ENCODE results near the gene ZIC4.

The ZIC4 gene

GRCh38 chr3:147407498-147408187 is 1.3 kb upstream of the ZIC4 start:
- Histone ChIP-seq H3K9ac (ENCODE audit: low read length in 5 of 5) (no peak overlapping the region), H3K27ac (ENCODE audit: low read depth, low read length) (no peak overlapping the region), H3K4me3 (ENCODE audit: low read depth in 1 of 5, low read length in 5 of 5) (no peak overlapping the region), H3K27me3 (ENCODE audit: control insufficient read depth in 5 of 5, insufficient read depth in 4 of 5, low read length in 5 of 5) (peaks cover 71 to 89% (median 86%) of the 10 kb centered on the region in 5 donors), H3K36me3 (ENCODE audit: control insufficient read depth in 5 of 5, insufficient read depth in 5 of 5, low read length in 5 of 5) (no peaks in the 10 kb centered on the region), H3K9me3 (ENCODE audit: control insufficient read depth in 5 of 5, low read length in 5 of 5) (peaks cover 0 to 3% (median 0%) of the 10 kb centered on the region in 5 donors), H3K4me1 (ENCODE audit: control insufficient read depth in 5 of 5, insufficient read depth in 5 of 5, low read length in 5 of 5) (peaks cover 1 to 31% (median 29%) of the 10 kb centered on the region in 5 donors)

DNA sequence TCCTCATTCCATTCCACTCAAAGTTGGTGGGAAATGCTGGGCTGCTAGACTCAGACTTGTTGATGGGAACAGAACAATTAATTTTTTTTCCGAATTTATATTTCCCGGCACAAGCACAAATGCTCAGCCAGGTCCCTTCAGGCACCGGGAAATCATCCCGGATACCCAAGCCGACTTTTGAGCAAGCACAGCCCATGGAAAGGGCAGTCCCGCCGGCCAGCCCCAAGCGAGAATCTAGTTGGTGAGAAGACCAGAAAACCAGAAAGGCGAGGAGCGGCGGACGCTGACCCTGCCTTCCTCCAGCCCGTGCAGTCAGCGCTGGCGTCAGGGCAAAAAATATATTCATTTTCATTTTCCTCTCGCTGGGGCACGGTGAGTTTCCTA is 763 bp upstream of the ZIC4 start:
- no peak overlapping the region for H3K4me3 ChIP-seq (ENCODE audit: low read depth in 1 of 5, low read length in 5 of 5)
- peaks cover 0 to 3% (median 0%) of the 10 kb centered on the region in 5 donors for H3K9me3 ChIP-seq (ENCODE audit: control insufficient read depth in 5 of 5, low read length in 5 of 5)
- H3K27ac ChIP-seq (ENCODE audit: low read depth, low read length): no peak overlapping the region
- no peak overlapping the region for H3K9ac ChIP-seq (ENCODE audit: low read length in 5 of 5)
- no peaks in the 10 kb centered on the region for H3K36me3 ChIP-seq (ENCODE audit: control insufficient read depth in 5 of 5, insufficient read depth in 5 of 5, low read length in 5 of 5)
- peaks cover 1 to 30% (median 29%) of the 10 kb centered on the region in 5 donors for H3K4me1 ChIP-seq (ENCODE audit: control insufficient read depth in 5 of 5, insufficient read depth in 5 of 5, low read length in 5 of 5)
- peaks cover 67 to 87% (median 83%) of the 10 kb centered on the region in 5 donors for H3K27me3 ChIP-seq (ENCODE audit: control insufficient read depth in 5 of 5, insufficient read depth in 4 of 5, low read length in 5 of 5)

DNA sequence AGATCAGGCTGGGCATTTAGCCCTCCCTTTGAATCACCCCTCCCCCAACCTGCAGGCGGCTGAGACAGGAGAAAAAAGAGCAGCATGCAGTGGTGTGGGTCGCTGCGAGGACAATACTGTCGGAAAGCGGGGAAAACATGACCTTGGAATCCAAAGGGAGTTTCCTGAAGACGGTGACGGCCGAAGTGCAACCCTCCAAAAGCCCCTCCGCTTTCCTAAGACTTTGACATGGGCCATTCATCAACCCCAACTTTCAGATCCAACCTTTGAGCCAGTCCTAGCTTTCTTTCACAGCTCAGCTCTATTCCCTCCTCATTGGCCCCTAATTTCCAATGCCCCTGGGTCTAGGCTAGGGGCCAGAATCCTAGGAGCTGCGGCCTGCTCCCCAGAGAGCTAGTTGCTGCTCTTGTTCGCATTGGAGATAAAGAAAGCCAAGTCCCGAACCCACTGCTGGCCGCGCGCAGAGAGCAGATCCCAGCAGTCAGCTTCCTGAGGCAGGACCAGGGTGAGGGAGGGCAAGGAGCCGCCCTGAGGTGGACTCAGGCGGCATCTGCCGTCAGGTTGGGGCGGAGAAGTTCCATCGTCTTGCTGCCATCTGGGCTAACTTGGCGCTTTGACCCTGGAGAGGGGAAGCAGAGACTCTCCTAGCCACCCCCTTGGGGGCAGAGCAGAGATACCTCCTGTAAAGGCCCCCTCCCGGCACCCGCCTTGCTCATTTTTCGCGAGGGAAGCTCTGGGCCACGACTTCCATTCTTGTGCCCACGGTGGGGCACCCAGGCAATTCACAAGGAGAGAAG is 914 bp downstream of the ZIC4 start:
- H3K27ac ChIP-seq (ENCODE audit: low read depth, low read length): no peak overlapping the region
- H3K9ac ChIP-seq (ENCODE audit: low read length in 5 of 5): no peak overlapping the region
- peaks cover 55 to 81% (median 72%) of the 10 kb centered on the region in 5 donors for H3K27me3 ChIP-seq (ENCODE audit: control insufficient read depth in 5 of 5, insufficient read depth in 4 of 5, low read length in 5 of 5)
- no peaks in the 10 kb centered on the region for H3K9me3 ChIP-seq (ENCODE audit: control insufficient read depth in 5 of 5, low read length in 5 of 5)
- H3K4me1 ChIP-seq (ENCODE audit: control insufficient read depth in 5 of 5, insufficient read depth in 5 of 5, low read length in 5 of 5): peaks cover 1 to 20% (median 18%) of the 10 kb centered on the region in 5 donors
- H3K36me3 ChIP-seq (ENCODE audit: control insufficient read depth in 5 of 5, insufficient read depth in 5 of 5, low read length in 5 of 5): no peaks in the 10 kb centered on the region
- no peak overlapping the region for H3K4me3 ChIP-seq (ENCODE audit: low read depth in 1 of 5, low read length in 5 of 5)

GRCh38 chr3:147404800-147405230 is 1.5 kb downstream of the ZIC4 start:
- Histone ChIP-seq H3K27me3 (ENCODE audit: control insufficient read depth in 5 of 5, insufficient read depth in 4 of 5, low read length in 5 of 5) (peaks cover 52 to 81% (median 71%) of the 10 kb centered on the region in 5 donors), H3K27ac (ENCODE audit: low read depth, low read length) (no peak overlapping the region), H3K9ac (ENCODE audit: low read length in 5 of 5) (no peak overlapping the region), H3K36me3 (ENCODE audit: control insufficient read depth in 5 of 5, insufficient read depth in 5 of 5, low read length in 5 of 5) (no peaks in the 10 kb centered on the region), H3K9me3 (ENCODE audit: control insufficient read depth in 5 of 5, low read length in 5 of 5) (no peaks in the 10 kb centered on the region), H3K4me1 (ENCODE audit: control insufficient read depth in 5 of 5, insufficient read depth in 5 of 5, low read length in 5 of 5) (peaks cover 1 to 16% (median 13%) of the 10 kb centered on the region in 5 donors), H3K4me3 (ENCODE audit: low read depth in 1 of 5, low read length in 5 of 5) (no peak overlapping the region)

GRCh38 chr3:147404000-147404799 is 2.1 kb downstream of the ZIC4 start:
- peaks cover 48 to 76% (median 67%) of the 10 kb centered on the region in 5 donors for H3K27me3 ChIP-seq (ENCODE audit: control insufficient read depth in 5 of 5, insufficient read depth in 4 of 5, low read length in 5 of 5)
- H3K4me1 ChIP-seq (ENCODE audit: control insufficient read depth in 5 of 5, insufficient read depth in 5 of 5, low read length in 5 of 5): peaks cover 1 to 10% (median 8%) of the 10 kb centered on the region in 5 donors
- no peaks in the 10 kb centered on the region for H3K36me3 ChIP-seq (ENCODE audit: control insufficient read depth in 5 of 5, insufficient read depth in 5 of 5, low read length in 5 of 5)
- no peak overlapping the region for H3K4me3 ChIP-seq (ENCODE audit: low read depth in 1 of 5, low read length in 5 of 5)
- no peak overlapping the region for H3K27ac ChIP-seq (ENCODE audit: low read depth, low read length)
- H3K9ac ChIP-seq (ENCODE audit: low read length in 5 of 5): no peak overlapping the region
- no peaks in the 10 kb centered on the region for H3K9me3 ChIP-seq (ENCODE audit: control insufficient read depth in 5 of 5, low read length in 5 of 5)

DNA sequence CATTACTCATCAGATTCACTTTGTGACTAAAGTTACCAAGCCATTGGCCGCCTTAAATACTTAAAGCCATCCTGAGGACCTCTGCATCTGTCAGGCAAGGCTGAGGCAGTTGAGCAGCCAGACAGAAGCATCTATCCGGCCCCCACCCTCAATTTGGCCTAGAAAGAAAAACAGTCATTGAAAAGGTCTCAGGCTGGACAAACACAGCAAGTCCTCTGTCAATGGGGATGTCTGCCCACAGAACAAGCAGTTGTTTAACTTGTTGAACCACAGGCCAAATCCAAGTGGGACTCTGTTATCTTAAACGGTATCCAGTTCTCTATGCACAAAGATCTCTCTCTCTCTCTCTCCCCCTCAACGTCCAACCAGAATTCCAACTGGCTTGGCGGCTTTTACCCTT is 2.8 kb downstream of the ZIC4 start:
- peaks cover 43 to 73% (median 64%) of the 10 kb centered on the region in 5 donors for H3K27me3 ChIP-seq (ENCODE audit: control insufficient read depth in 5 of 5, insufficient read depth in 4 of 5, low read length in 5 of 5)
- no peaks in the 10 kb centered on the region for H3K36me3 ChIP-seq (ENCODE audit: control insufficient read depth in 5 of 5, insufficient read depth in 5 of 5, low read length in 5 of 5)
- H3K4me3 ChIP-seq (ENCODE audit: low read depth in 1 of 5, low read length in 5 of 5): no peak overlapping the region
- peaks cover 0 to 7% (median 4%) of the 10 kb centered on the region in 5 donors for H3K4me1 ChIP-seq (ENCODE audit: control insufficient read depth in 5 of 5, insufficient read depth in 5 of 5, low read length in 5 of 5)
- H3K9me3 ChIP-seq (ENCODE audit: control insufficient read depth in 5 of 5, low read length in 5 of 5): no peaks in the 10 kb centered on the region
- H3K9ac ChIP-seq (ENCODE audit: low read length in 5 of 5): no peak overlapping the region
- no peak overlapping the region for H3K27ac ChIP-seq (ENCODE audit: low read depth, low read length)

- H3K9me3 ChIP-seq (ENCODE audit: control insufficient read depth in 5 of 5, low read length in 5 of 5): no peaks in the 10 kb centered on the region
- H3K4me3 ChIP-seq (ENCODE audit: low read depth in 1 of 5, low read length in 5 of 5): no peak overlapping the region
- peaks cover 43 to 71% (median 66%) of the 10 kb centered on the region in 5 donors for H3K27me3 ChIP-seq (ENCODE audit: control insufficient read depth in 5 of 5, insufficient read depth in 4 of 5, low read length in 5 of 5)
- H3K4me1 ChIP-seq (ENCODE audit: control insufficient read depth in 5 of 5, insufficient read depth in 5 of 5, low read length in 5 of 5): peaks cover 0 to 12% (median 10%) of the 10 kb centered on the region in 5 donors
- H3K27ac ChIP-seq (ENCODE audit: low read depth, low read length): no peak overlapping the region
- no peaks in the 10 kb centered on the region for H3K36me3 ChIP-seq (ENCODE audit: control insufficient read depth in 5 of 5, insufficient read depth in 5 of 5, low read length in 5 of 5)
- no peak overlapping the region for H3K9ac ChIP-seq (ENCODE audit: low read length in 5 of 5)
Observed at GRCh38 chr3:147402159-147402558, 4.2 kb downstream of the ZIC4 start.

DNA sequence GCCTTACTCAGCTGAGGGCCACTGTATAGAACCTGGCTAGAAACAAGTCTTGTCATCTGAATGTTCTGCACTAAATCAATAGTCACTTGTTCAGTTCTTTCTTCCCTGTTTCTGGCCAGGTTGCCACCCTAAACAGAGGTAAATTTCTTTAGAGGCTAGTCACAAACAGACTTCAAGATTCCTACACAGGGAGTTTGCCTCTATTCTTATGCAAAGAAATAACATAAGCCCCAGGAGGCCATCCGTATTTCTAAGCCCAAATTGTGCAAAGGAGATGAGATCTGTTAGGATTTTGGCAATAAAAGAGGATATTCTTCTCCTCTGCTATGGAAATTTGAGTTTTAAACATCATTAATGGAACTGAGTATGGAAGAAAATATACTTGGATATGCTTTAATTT is 4.9 kb downstream of the ZIC4 start:
- H3K4me1 ChIP-seq (ENCODE audit: control insufficient read depth in 5 of 5, insufficient read depth in 5 of 5, low read length in 5 of 5): peaks cover 0 to 14% (median 13%) of the 10 kb centered on the region in 5 donors
- H3K9ac ChIP-seq (ENCODE audit: low read length in 5 of 5): no peak overlapping the region
- no peak overlapping the region for H3K27ac ChIP-seq (ENCODE audit: low read depth, low read length)
- peaks cover 47 to 70% (median 64%) of the 10 kb centered on the region in 5 donors for H3K27me3 ChIP-seq (ENCODE audit: control insufficient read depth in 5 of 5, insufficient read depth in 4 of 5, low read length in 5 of 5)
- no peaks in the 10 kb centered on the region for H3K9me3 ChIP-seq (ENCODE audit: control insufficient read depth in 5 of 5, low read length in 5 of 5)
- no peak overlapping the region for H3K4me3 ChIP-seq (ENCODE audit: low read depth in 1 of 5, low read length in 5 of 5)
- no peaks in the 10 kb centered on the region for H3K36me3 ChIP-seq (ENCODE audit: control insufficient read depth in 5 of 5, insufficient read depth in 5 of 5, low read length in 5 of 5)

- peaks cover 0 to 18% (median 17%) of the 10 kb centered on the region in 5 donors for H3K4me1 ChIP-seq (ENCODE audit: control insufficient read depth in 5 of 5, insufficient read depth in 5 of 5, low read length in 5 of 5)
- H3K9me3 ChIP-seq (ENCODE audit: control insufficient read depth in 5 of 5, low read length in 5 of 5): peaks cover 0 to 4% (median 0%) of the 10 kb centered on the region in 5 donors
- no peak overlapping the region for H3K27ac ChIP-seq (ENCODE audit: low read depth, low read length)
- H3K27me3 ChIP-seq (ENCODE audit: control insufficient read depth in 5 of 5, insufficient read depth in 4 of 5, low read length in 5 of 5): peaks cover 49 to 70% (median 64%) of the 10 kb centered on the region in 5 donors
- H3K9ac ChIP-seq (ENCODE audit: low read length in 5 of 5): no peak overlapping the region
- H3K4me3 ChIP-seq (ENCODE audit: low read depth in 1 of 5, low read length in 5 of 5): no peak overlapping the region
- H3K36me3 ChIP-seq (ENCODE audit: control insufficient read depth in 5 of 5, insufficient read depth in 5 of 5, low read length in 5 of 5): no peaks in the 10 kb centered on the region
Observed at GRCh38 chr3:147400999-147401398, 5.3 kb downstream of the ZIC4 start.
